NCI-H1092 (cell line): ENCODE data around the gene ACTL8.

Experiments used
- DNase-seq: peaks from one replicate; lab custom pipeline; 2025; lab: John Stamatoyannopoulos, UW

Gene ACTL8

GRCh38 chr1:17875882-17876280 is 120.7 kb downstream of the ACTL8 start:
- DNase-seq, result no peak
